GM12878 (cell line): ENCODE data around the gene EIF5A. TPM values are rescaled to one million over a fixed set of nuclear protein-coding genes. Genes with fewer than 3 reads are reported as not detected.

ENCODE experiments used
- BRCA1 ChIP-seq: IDR thresholded peaks from 2 replicates; pipeline ENCODE4 v1.6.1; 2011; ENCODE audit warnings: low read depth, low read length, improper control_type of control experiment
- CUX1 ChIP-seq: IDR thresholded peaks from 2 replicates; pipeline ENCODE4 v1.6.1; 2012; ENCODE audit warnings: improper control_type of control experiment, low read depth, low read length; ENCODE audit not compliant: insufficient replicate concordance
- DPF2 ChIP-seq: fragments of 450-650 bp; IDR thresholded peaks from 2 replicates; pipeline ENCODE4 v1.6.1; 2017; ENCODE audit warnings: mild to moderate bottlenecking
- E2F8 ChIP-seq: fragments of 450-650 bp; IDR thresholded peaks from 2 replicates; pipeline ENCODE4 v1.6.1; 2018; ENCODE audit warnings: mild to moderate bottlenecking, low read depth, moderate library complexity; ENCODE audit not compliant: partially characterized antibody
- RELB ChIP-seq: fragments of 450-650 bp; IDR thresholded peaks from 2 replicates; pipeline ENCODE4 v1.6.1; 2017; ENCODE audit warnings: low read depth, mild to moderate bottlenecking, moderate library complexity
- RUNX3 ChIP-seq: IDR thresholded peaks from 2 replicates; pipeline ENCODE4 v1.6.1; 2012; ENCODE audit warnings: low read length, inconsistent platforms
- SMARCA5 ChIP-seq: fragments of 450-650 bp; IDR thresholded peaks from 2 replicates; pipeline ENCODE4 v1.6.1; 2017; ENCODE audit warnings: mild to moderate bottlenecking
- polyA plus RNA-seq, 11 experiments: library from polyadenylated mRNA; depleted of rRNA in 4 of 11; unstranded in 6 of 11; stranded (reverse) in 5 of 11; fragments of >200 nt; fragmentation: Nextera tagmentation in 4 of 11; fragmentation: Illumina TruSeq in 1 of 11; extraction: Ambion mirVana in 4 of 11; extraction: Trizol in 1 of 11; gene quantifications; 1 replicate in 1 of 11; 2 replicates in 10 of 11; pipeline versions ENCODE4 v1.2.1 to v1.2.3, GENCODE V29; 2011 to 2016; ENCODE audit warnings: inconsistent platforms in 2 of 11, missing spikeins in 2 of 11, low read depth in 1 of 11
- total RNA-seq, 4 experiments: library from RNA; depleted of rRNA in 3 of 4; stranded (reverse); fragments of >200 nt in 3 of 4; fragmentation: Illumina TruSeq in 1 of 4; extraction: Trizol in 1 of 4; gene quantifications; 2 replicates each; pipeline versions ENCODE4 v1.2.1 to v1.2.3, GENCODE V29; 2013 to 2021

EIF5A gene
- total and polyA plus RNA-seq, 10 of the 15 experiments (the other 5 are each of a cell fraction or from before 2014, with no cell fraction given), result 26.5 to 1,792 (median 944) TPM

GRCh38 chr17:7329997-7330637 is 22.7 kb downstream of the EIF5A start (continued):
- TF ChIP-seq CUX1 (no peak), RELB (no peak), E2F8 (no peak), BRCA1 (no peak), SMARCA5 (0 out of 2 replicates have a peak, but pooled peaks have one; percentile 29), DPF2 (peak; percentile 74; the same call in 1 of the 2 replicates), RUNX3 (peak; percentile 68)
